ENCODE data around the gene ABHD16A. TPM values are rescaled to one million over a fixed set of nuclear protein-coding genes. Genes with fewer than 3 reads are reported as not detected.

ABHD16A gene
- total and polyA plus RNA-seq, 2 of the 13 experiments (the other 11 are each of a cell fraction or from before 2014, with no cell fraction given): 43.5 to 45.4 TPM

DNA sequence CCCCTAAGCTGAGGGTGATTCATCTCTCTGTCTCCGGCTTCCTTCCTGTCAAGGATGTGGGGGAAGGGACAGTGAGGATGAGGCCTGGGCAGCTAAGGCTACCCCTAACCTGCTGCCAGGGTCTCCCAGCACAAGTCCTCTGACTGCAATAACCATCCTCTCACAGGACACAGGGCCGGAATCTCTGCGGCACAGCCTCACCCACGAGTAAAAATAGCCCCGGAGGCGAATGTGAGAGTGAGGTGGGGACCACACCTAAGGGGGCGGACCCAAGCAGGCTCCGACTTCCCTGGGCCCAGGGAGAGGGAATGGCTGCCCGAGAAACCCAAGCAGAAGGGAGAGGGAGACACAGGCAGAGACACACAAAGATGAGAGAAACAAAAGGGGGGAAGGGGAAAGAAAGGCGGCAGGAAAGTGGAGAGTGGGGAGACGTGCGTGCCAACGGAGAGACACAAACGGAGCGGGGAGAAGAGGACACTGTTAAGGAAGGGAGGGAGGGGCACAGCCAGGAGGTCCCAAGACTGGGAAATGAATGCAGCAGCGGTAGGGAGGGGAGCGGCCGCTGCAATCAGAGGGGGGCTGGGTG is 31.8 kb upstream of the ABHD16A start (continued):
- TF ChIP-seq MXD1 (CRISPR knock-in tag; IDR thresholded peaks at IDR 0.05) (no peak), ARNTL (CRISPR knock-in tag; IDR thresholded peaks at IDR 0.05) (no peak; the same call in 1 of the 2 replicates), ZNF274 (CRISPR knock-in tag; IDR thresholded peaks at IDR 0.05) (peak; percentile 56; the same call in 1 of the 2 replicates), RFX1 (IDR thresholded peaks at IDR 0.05) (no peak), HNRNPK (IDR thresholded peaks at IDR 0.05; ENCODE audit: low read depth, low read length, poor library complexity, severe bottlenecking) (peak; percentile 55), KDM4B (CRISPR knock-in tag; IDR thresholded peaks at IDR 0.05) (no peak), CBX1 (IDR thresholded peaks at IDR 0.05; ENCODE audit: low read depth) (no peak), ZBTB37 (CRISPR knock-in tag; IDR thresholded peaks at IDR 0.05) (no peak), ZNF598 (CRISPR knock-in tag; IDR thresholded peaks at IDR 0.05; ENCODE audit: borderline replicate concordance) (no peak), NPAS2 (CRISPR knock-in tag; IDR thresholded peaks at IDR 0.05; ENCODE audit: borderline replicate concordance) (no peak), HIC2 (CRISPR knock-in tag; IDR thresholded peaks at IDR 0.05; ENCODE audit: low read depth) (no peak), ZNF253 (CRISPR knock-in tag; IDR thresholded peaks at IDR 0.05; ENCODE audit: borderline replicate concordance) (peak; percentile 54; the same call in 1 of the 2 replicates), TP53 (CRISPR knock-in tag; conservative IDR thresholded peaks at IDR 0.05) (no peak), ZBTB44 (CRISPR knock-in tag; IDR thresholded peaks at IDR 0.05) (no peak), ZNF552 (CRISPR knock-in tag; IDR thresholded peaks at IDR 0.05; ENCODE audit: borderline replicate concordance) (no peak), NR2F1 (CRISPR knock-in tag; IDR thresholded peaks at IDR 0.05) (no peak; a peak in 1 of 4 replicates), ZNF260 (CRISPR knock-in tag; IDR thresholded peaks at IDR 0.05; ENCODE audit: borderline replicate concordance, low read depth) (no peak), MYNN (CRISPR knock-in tag; IDR thresholded peaks at IDR 0.05; ENCODE audit: low read depth) (no peak), SCMH1 (CRISPR knock-in tag; IDR thresholded peaks at IDR 0.05; ENCODE audit: borderline replicate concordance) (no peak), JUND (CRISPR knock-in tag; IDR thresholded peaks at IDR 0.05) (peak; percentile 85), ELF4 (CRISPR knock-in tag; IDR thresholded peaks at IDR 0.05; ENCODE audit: borderline replicate concordance) (no peak), ZNF660 (CRISPR knock-in tag; IDR thresholded peaks at IDR 0.05; ENCODE audit: borderline replicate concordance, low read depth) (no peak), FIP1L1 (IDR thresholded peaks at IDR 0.05; ENCODE audit: borderline replicate concordance, insufficient read depth, low read depth, low read length) (no peak)
- TF ChIP-seq, protein P1, sequence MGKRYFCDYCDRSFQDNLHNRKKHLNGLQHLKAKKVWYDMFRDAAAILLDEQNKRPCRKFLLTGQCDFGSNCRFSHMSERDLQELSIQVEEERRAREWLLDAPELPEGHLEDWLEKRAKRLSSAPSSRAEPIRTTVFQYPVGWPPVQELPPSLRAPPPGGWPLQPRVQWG (CRISPR knock-in tag; IDR thresholded peaks at IDR 0.05; ENCODE audit: borderline replicate concordance, low read depth): no peak
